Sigmoid colon (tissue), 7 donors: ENCODE results near the gene ABLIM1. TPM values are rescaled to one million over a fixed set of nuclear protein-coding genes. Genes with fewer than 3 reads are reported as not detected.

Experiments used
- DNase-seq: peaks from one replicate; pipeline ENCODE4 v3.0.0-alpha.2; 2019
- H3K27ac ChIP-seq, 4 donors: fragments of 200-600 bp; sonication (generic); one replicate each; pipeline ENCODE4 v1.5.1; 2016 to 2019; ENCODE audit warnings: mild to moderate bottlenecking in 1 of 4
- H3K27me3 ChIP-seq, 3 donors: fragments of 200-600 bp; sonication (generic); one replicate each; pipeline ENCODE4 v1.5.1; 2019; ENCODE audit warnings: mild to moderate bottlenecking in 1 of 3
- H3K36me3 ChIP-seq, 4 donors: fragments of 200-600 bp; sonication (generic); one replicate each; pipeline ENCODE4 v1.5.1; 2016 to 2019
- H3K4me1 ChIP-seq, 4 donors: fragments of 200-600 bp; sonication (generic); one replicate each; pipeline ENCODE4 v1.5.1; 2017 to 2019
- H3K4me3 ChIP-seq, 4 donors: fragments of 200-600 bp; sonication (generic); one replicate each; pipeline ENCODE4 v1.5.1; 2017 to 2019; ENCODE audit warnings: mild to moderate bottlenecking in 2 of 4, moderate library complexity in 1 of 4
- H3K9me3 ChIP-seq, 4 donors: fragments of 200-600 bp in 3 of 4; sonication (generic) in 3 of 4; one replicate each; pipeline versions ENCODE4 v1.5.1 to v1.6.1; 2013 to 2019
- CTCF ChIP-seq, 4 experiments: fragments of 450-650 bp in 3 of 4; fragments of 200-600 bp in 1 of 4; IDR thresholded peaks; one replicate each; pipeline ENCODE4 v1.5.1; 2016 to 2019; ENCODE audit warnings: antibody characterized with exemption in 4 of 4, mild to moderate bottlenecking in 3 of 4, moderate library complexity in 2 of 4
- EP300 ChIP-seq, 4 donors: sonication (generic); formaldehyde crosslinking; IDR thresholded peaks; one replicate each; pipeline ENCODE4 v1.6.1; 2017; ENCODE audit warnings: antibody characterized with exemption in 4 of 4
- POLR2A ChIP-seq, 2 donors: fragments of 450-650 bp; IDR thresholded peaks; one replicate each; pipeline ENCODE4 v1.6.1; 2016; ENCODE audit warnings: antibody characterized with exemption in 2 of 2, mild to moderate bottlenecking in 2 of 2, moderate library complexity in 2 of 2
- POLR2AphosphoS5 ChIP-seq, 4 donors: sonication (generic); formaldehyde crosslinking; IDR thresholded peaks; one replicate each; pipeline ENCODE4 v1.6.1; 2017; ENCODE audit warnings: antibody characterized with exemption in 4 of 4
- WGBS, 2 donors: extraction: QIAGEN DNeasy Blood & Tissue Kit; methylation state at CpG; one replicate each; pipeline ENCODE4 v1.1.7; 2013; 5-methylcytosine and 5-hydroxymethylcytosine counted together
- intact Hi-C: fragments of 100-400 bp; cut with DNase I; formaldehyde crosslinking; loops from one replicate; pipeline ENCODE4 v1.15.1; 2023
- polyA plus RNA-seq, 3 donors: library from polyadenylated mRNA; stranded (reverse); fragments of 200-250 nt; gene quantifications; one replicate each; pipeline ENCODE4 v1.2.3, GENCODE V29; 2013
- total RNA-seq, 4 donors: library from RNA; depleted of rRNA; stranded (reverse); fragments of >200 nt; gene quantifications; one replicate each; pipeline ENCODE4 v1.1.0, GENCODE V29; 2016
- donor health status: healthy with polysubstance abuse.
- donor health status: Bipolar disorder and iron deficiency.
- donor health status: healthy.

The ABLIM1 gene
- total and polyA plus RNA-seq, 7 donors, result 41.9 to 127 (median 49.5) TPM

GRCh38 chr10:114539623-114540022, 118.5 kb downstream of the ABLIM1 start:
- no peaks in the 10 kb centered on the region for H3K27me3 ChIP-seq
- TF ChIP-seq EP300 (IDR thresholded peaks at IDR 0.05) (no peak), POLR2A (IDR thresholded peaks at IDR 0.05) (no peak), CTCF (IDR thresholded peaks at IDR 0.05) (no peak), POLR2AphosphoS5 (IDR thresholded peaks at IDR 0.05) (no peak)
- 95 to 96% methylated on average over 2 of the region's 2 CpGs for WGBS, 2 donors
- peaks cover 0 to 8% (median 0%) of the 10 kb centered on the region in 4 donors for H3K4me1 ChIP-seq
- H3K9me3 ChIP-seq, result peaks cover 0 to 1% (median 0%) of the 10 kb centered on the region in 4 donors
- intact Hi-C loops, result no loop called here
- no peaks in the 10 kb centered on the region for H3K36me3 ChIP-seq
- H3K4me3 ChIP-seq, result no peak overlapping the region
- DNase-seq, result no peak
- H3K27ac ChIP-seq, result no peak overlapping the region

- H3K4me3 ChIP-seq, result no peak overlapping the region
- no peak overlapping the region for H3K27ac ChIP-seq
- intact Hi-C loops, result no loop called here
- peaks cover 0 to 8% (median 0%) of the 10 kb centered on the region in 4 donors for H3K4me1 ChIP-seq
- DNase-seq, result no peak
- no peaks in the 10 kb centered on the region for H3K27me3 ChIP-seq
- TF ChIP-seq POLR2A (IDR thresholded peaks at IDR 0.05), result peak in 1 of 2 donors; percentile 17
- no peak for TF ChIP-seq EP300 (IDR thresholded peaks at IDR 0.05)
- no peak for TF ChIP-seq POLR2AphosphoS5 (IDR thresholded peaks at IDR 0.05)
- H3K9me3 ChIP-seq, result peaks cover 0 to 1% (median 0%) of the 10 kb centered on the region in 4 donors
- no peaks in the 10 kb centered on the region for H3K36me3 ChIP-seq
- WGBS, 2 donors, result 15 to 39% methylated on average over 13 of the region's 13 CpGs
Observed at GRCh38 chr10:114538181-114538906, 119.7 kb downstream of the ABLIM1 start.

GRCh38 chr10:114537736-114538135, 120.3 kb downstream of the ABLIM1 start:
- Histone ChIP-seq H3K27me3 (no peaks in the 10 kb centered on the region), H3K9me3 (peaks cover 0 to 1% (median 0%) of the 10 kb centered on the region in 4 donors), H3K27ac (no peak overlapping the region), H3K36me3 (no peaks in the 10 kb centered on the region), H3K4me1 (peaks cover 0 to 8% (median 0%) of the 10 kb centered on the region in 4 donors), H3K4me3 (no peak overlapping the region)
- no peak for DNase-seq
- WGBS, 2 donors, result 84 to 86% methylated on average over 1 of the region's 1 CpG
- TF ChIP-seq POLR2A (IDR thresholded peaks at IDR 0.05), result no peak
- TF ChIP-seq CTCF (IDR thresholded peaks at IDR 0.05), result no peak
- no peak for TF ChIP-seq EP300 (IDR thresholded peaks at IDR 0.05)
- TF ChIP-seq POLR2AphosphoS5 (IDR thresholded peaks at IDR 0.05), result no peak
- intact Hi-C loops, result no loop called here

DNA sequence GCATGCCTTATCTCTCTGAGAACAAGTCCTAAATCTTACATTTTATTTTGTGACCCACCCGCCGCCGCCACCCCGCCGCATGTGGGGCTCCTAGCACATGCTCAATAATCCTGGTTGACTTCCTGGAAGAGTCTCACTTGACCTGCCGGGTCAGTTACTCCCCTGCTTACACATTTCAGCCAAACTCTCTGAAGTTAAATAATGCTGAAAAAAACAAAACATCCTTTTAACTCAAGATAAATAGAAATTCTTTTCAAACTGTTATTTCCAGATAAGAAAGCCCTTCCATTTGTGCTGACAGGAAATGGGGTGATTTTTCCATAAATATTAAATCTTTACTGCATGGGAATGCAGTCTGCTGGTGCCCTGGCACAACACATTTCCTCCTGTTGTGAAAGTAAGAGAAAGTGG, 123.5 kb downstream of the ABLIM1 start:
- peaks cover 0 to 1% (median 0%) of the 10 kb centered on the region in 4 donors for H3K9me3 ChIP-seq
- H3K27ac ChIP-seq, result no peak overlapping the region
- DNase-seq, result no peak
- no peaks in the 10 kb centered on the region for H3K4me1 ChIP-seq
- TF ChIP-seq CTCF (IDR thresholded peaks at IDR 0.05), result no peak
- TF ChIP-seq POLR2A (IDR thresholded peaks at IDR 0.05), result no peak
- no peak for TF ChIP-seq EP300 (IDR thresholded peaks at IDR 0.05)
- no peak for TF ChIP-seq POLR2AphosphoS5 (IDR thresholded peaks at IDR 0.05)
- no peak overlapping the region for H3K4me3 ChIP-seq
- intact Hi-C loops, result no loop called here
- H3K36me3 ChIP-seq, result no peaks in the 10 kb centered on the region
- no peaks in the 10 kb centered on the region for H3K27me3 ChIP-seq
- 58 to 84% methylated on average over 6 of the region's 6 CpGs for WGBS, 2 donors

GRCh38 chr10:114532226-114532625, 125.8 kb downstream of the ABLIM1 start:
- H3K27me3 ChIP-seq, result no peaks in the 10 kb centered on the region
- TF ChIP-seq POLR2A (IDR thresholded peaks at IDR 0.05) (no peak), CTCF (IDR thresholded peaks at IDR 0.05) (no peak), EP300 (IDR thresholded peaks at IDR 0.05) (no peak), POLR2AphosphoS5 (IDR thresholded peaks at IDR 0.05) (no peak)
- intact Hi-C loops, result no loop called here
- H3K27ac ChIP-seq, result no peak overlapping the region
- no peaks in the 10 kb centered on the region for H3K36me3 ChIP-seq
- peaks cover 0 to 1% (median 0%) of the 10 kb centered on the region in 4 donors for H3K9me3 ChIP-seq
- WGBS, 2 donors, result 94 to 95% methylated on average over 5 of the region's 5 CpGs
- DNase-seq, result no peak
- no peak overlapping the region for H3K4me3 ChIP-seq
- no peaks in the 10 kb centered on the region for H3K4me1 ChIP-seq
